MM.1S (cell line): ENCODE data around the gene GTPBP8.

Source experiments
- DNase-seq: peaks from one replicate; pipeline ENCODE4 v3.0.0-alpha.2; 2015
- H2AFZ ChIP-seq: fragments of 300-600 bp; sonication (generic); 2 replicates; pipeline ENCODE4 v1.6.0; 2016; ENCODE audit warnings: antibody characterized with exemption, low read length
- H3F3A ChIP-seq: fragments of 300-600 bp; sonication (generic); 2 replicates; pipeline ENCODE4 v1.6.1; 2016; ENCODE audit warnings: mild to moderate bottlenecking, antibody characterized with exemption, low read length, moderate library complexity, mixed read lengths; ENCODE audit not compliant: insufficient read depth
- H3K27ac ChIP-seq: fragments of 300-600 bp; sonication (generic); 2 replicates; pipeline ENCODE4 v1.5.1; 2016; ENCODE audit warnings: mild to moderate bottlenecking, low read length
- H3K27me3 ChIP-seq: fragments of 300-600 bp; sonication (generic); replicated peaks from 2 replicates; pipeline ENCODE4 v1.6.0; 2016; ENCODE audit warnings: low read length; ENCODE audit not compliant: insufficient read depth
- H3K36me3 ChIP-seq: fragments of 300-600 bp; sonication (generic); replicated peaks from 2 replicates; pipeline ENCODE4 v1.6.1; 2016; ENCODE audit warnings: mild to moderate bottlenecking, low read length, mixed read lengths; ENCODE audit not compliant: insufficient read depth
- H3K4me1 ChIP-seq: fragments of 300-600 bp; sonication (generic); 2 replicates; pipeline ENCODE4 v1.6.1; 2016; ENCODE audit warnings: low read length, mixed read lengths
- H3K4me2 ChIP-seq: fragments of 300-600 bp; sonication (generic); 2 replicates; pipeline ENCODE4 v1.6.0; 2016; ENCODE audit warnings: low read depth, low read length
- H3K4me3 ChIP-seq: fragments of 300-600 bp; sonication (generic); 2 replicates; pipeline ENCODE4 v1.5.1; 2016; ENCODE audit warnings: low read length, mixed read lengths
- H3K79me2 ChIP-seq: fragments of 300-600 bp; sonication (generic); 2 replicates; pipeline ENCODE4 v1.6.1; 2016; ENCODE audit warnings: mixed run types, low read length, mixed read lengths
- H3K9ac ChIP-seq: fragments of 300-600 bp; sonication (generic); 2 replicates; pipeline ENCODE4 v1.6.1; 2016; ENCODE audit warnings: low read length, mixed read lengths
- H3K9me2 ChIP-seq: fragments of 300-600 bp; sonication (generic); replicated peaks from 2 replicates; pipeline ENCODE4 v1.6.1; 2016; ENCODE audit warnings: mild to moderate bottlenecking, low read length, mixed read lengths; ENCODE audit not compliant: insufficient read depth
- H3K9me3 ChIP-seq: fragments of 300-600 bp; sonication (generic); replicated peaks from 2 replicates; pipeline ENCODE4 v1.6.1; 2016; ENCODE audit warnings: mild to moderate bottlenecking, low read length, mixed read lengths; ENCODE audit not compliant: insufficient read depth
- H4K20me1 ChIP-seq: fragments of 300-600 bp; sonication (generic); 2 replicates; pipeline ENCODE4 v1.6.1; 2016; ENCODE audit warnings: mild to moderate bottlenecking, low read length, moderate library complexity, mixed read lengths; ENCODE audit not compliant: insufficient read depth
- CTCF ChIP-seq: fragments of 300-600 bp; sonication (generic); IDR thresholded peaks from 2 replicates; pipeline ENCODE4 v1.5.1; 2016; ENCODE audit warnings: antibody characterized with exemption, low read length, mixed read lengths
- EZH2 ChIP-seq: fragments of 300-600 bp; sonication (generic); optimal IDR thresholded peaks from 2 replicates; pipeline ENCODE3; 2017; ENCODE audit warnings: low read depth, mild to moderate bottlenecking, antibody characterized with exemption, low read length, mixed read lengths

GTPBP8 gene

GRCh38 chr3:113051302-113051711, 60.5 kb downstream of the GTPBP8 start:
- H3K9me2 ChIP-seq, result no peaks in the 10 kb centered on the region
- no peaks in the 10 kb centered on the region for H4K20me1 ChIP-seq
- H3K9ac ChIP-seq, result no peak overlapping the region
- H3K9me3 ChIP-seq, result no peaks in the 10 kb centered on the region
- H3K79me2 ChIP-seq, result no peaks in the 10 kb centered on the region
- peak; percentile 92 for TF ChIP-seq CTCF
- TF ChIP-seq EZH2, result no peak
- H3K27me3 ChIP-seq, result no peaks in the 10 kb centered on the region
- H3K27ac ChIP-seq, result no peak overlapping the region
- DNase-seq, result peak; percentile 84
- H3K4me2 ChIP-seq, result peak overlapping the region; percentile 51
- no peaks in the 10 kb centered on the region for H3F3A ChIP-seq
- no peaks in the 10 kb centered on the region for H3K36me3 ChIP-seq
- peaks cover 5% of the 10 kb centered on the region; the same call in 1 of the 2 replicates for H3K4me1 ChIP-seq
- no peak overlapping the region for H3K4me3 ChIP-seq
- peak overlapping the region; percentile 52 for H2AFZ ChIP-seq
